ENCODE results near the gene HSPA14.
"Not testable (repeated sequence)": the region's sequence is repeated elsewhere in the genome, so short reads cannot be mapped to it uniquely, and the experiment has no call there.

The HSPA14 gene

GRCh38 chr10:14836208-14836607 is 1.9 kb upstream of the HSPA14 start:
- no peak overlapping the region for H3K27ac ChIP-seq
- no peak for DNase-seq (ENCODE audit: low read depth, low spot score)

GRCh38 chr10:14837003-14837756 is 926 bp upstream of the HSPA14 start:
- peak; percentile 5 for DNase-seq (ENCODE audit: low read depth, low spot score)
- peak overlapping the region; percentile 61 for H3K27ac ChIP-seq

GRCh38 chr10:14838582-14839304 is 637 bp downstream of the HSPA14 start:
- no peak for DNase-seq (ENCODE audit: low read depth, low spot score)
- peak overlapping the region; percentile 61 for H3K27ac ChIP-seq

- peak overlapping the region; percentile 61 for H3K27ac ChIP-seq
- DNase-seq (ENCODE audit: low read depth, low spot score), result no peak
These were observed 1.2 kb downstream of the HSPA14 start for GRCh38 chr10:14839305-14839695.

- no peak for DNase-seq (ENCODE audit: low read depth, low spot score)
- no peak overlapping the region for H3K27ac ChIP-seq
These were observed 2.1 kb downstream of the HSPA14 start for GRCh38 chr10:14840178-14840577.

GRCh38 chr10:14843327-14843988 is 5.4 kb downstream of the HSPA14 start:
- DNase-seq (ENCODE audit: low read depth, low spot score), result no peak
- no peak overlapping the region for H3K27ac ChIP-seq

GRCh38 chr10:14844948-14845347 is 6.8 kb downstream of the HSPA14 start:
- DNase-seq (ENCODE audit: low read depth, low spot score), result no peak
- H3K27ac ChIP-seq, result no peak overlapping the region

GRCh38 chr10:14852236-14852635 is 14.1 kb downstream of the HSPA14 start:
- H3K27ac ChIP-seq, result no peak overlapping the region

GRCh38 chr10:14855453-14855852 is 17.3 kb downstream of the HSPA14 start:
- no peak for DNase-seq (ENCODE audit: low read depth, low spot score)
- H3K27ac ChIP-seq, result no peak overlapping the region

More at GRCh38 chr10:14852236-14852635, 14.1 kb downstream of the HSPA14 start:
- no peak for DNase-seq (ENCODE audit: low read depth, low spot score)

- H3K27ac ChIP-seq, result no peak overlapping the region
- DNase-seq (ENCODE audit: low read depth, low spot score), result no peak
These were observed 20.3 kb downstream of the HSPA14 start for GRCh38 chr10:14858338-14858960.

GRCh38 chr10:14859043-14859442 is 20.9 kb downstream of the HSPA14 start:
- DNase-seq (ENCODE audit: low read depth, low spot score), result no peak
- H3K27ac ChIP-seq, result no peak overlapping the region

- no peak overlapping the region for H3K27ac ChIP-seq
- DNase-seq (ENCODE audit: low read depth, low spot score), result no peak
These were observed 21.7 kb downstream of the HSPA14 start for GRCh38 chr10:14859775-14860174.

GRCh38 chr10:14860791-14861190 is 22.7 kb downstream of the HSPA14 start:
- no peak for DNase-seq (ENCODE audit: low read depth, low spot score)
- H3K27ac ChIP-seq, result no peak overlapping the region

GRCh38 chr10:14864466-14864865 is 26.4 kb downstream of the HSPA14 start:
- not testable (repeated sequence) for DNase-seq (ENCODE audit: low read depth, low spot score); H3K27ac ChIP-seq

GRCh38 chr10:14864871-14865270 is 26.8 kb downstream of the HSPA14 start:
- not testable (repeated sequence) for DNase-seq (ENCODE audit: low read depth, low spot score)

GRCh38 chr10:14873090-14873760 is 35.1 kb downstream of the HSPA14 start:
- no peak for DNase-seq (ENCODE audit: low read depth, low spot score)

More at GRCh38 chr10:14864871-14865270, 26.8 kb downstream of the HSPA14 start:
- H3K27ac ChIP-seq, result not testable (repeated sequence)

GRCh38 chr10:14875941-14876340 is 37.8 kb downstream of the HSPA14 start:
- no peak overlapping the region for H3K27ac ChIP-seq

More at GRCh38 chr10:14873090-14873760, 35.1 kb downstream of the HSPA14 start:
- H3K27ac ChIP-seq, result peak overlapping the region; percentile 10

GRCh38 chr10:14876764-14877163 is 38.7 kb downstream of the HSPA14 start:
- H3K27ac ChIP-seq, result no peak overlapping the region
- DNase-seq (ENCODE audit: low read depth, low spot score), result no peak

More at GRCh38 chr10:14875941-14876340, 37.8 kb downstream of the HSPA14 start:
- DNase-seq (ENCODE audit: low read depth, low spot score), result no peak

GRCh38 chr10:14878266-14879123 is 40.4 kb downstream of the HSPA14 start, which contains the start of gene SUV39H2:
TSS of gene SUV39H2 (plus strand) at chr10:14878866. CDS start at chr10:14878889, 23 bp downstream.
- peak within 1 kb of the TSS; percentile 90 for H3K27ac ChIP-seq
- peak; percentile 60 for DNase-seq (ENCODE audit: low read depth, low spot score)

All from epithelial cell of prostate (primary cell).